Natural killer cell treated with Interleukin-12 subunit alpha and Interleukin-12 subunit beta and Interleukin-15 and Interleukin-18, amount 100 ng/mL, for 72 hours (primary cell): ENCODE data around the gene IFT88. TPM values are rescaled to one million over a fixed set of nuclear protein-coding genes. Genes with fewer than 3 reads are reported as not detected.

Source experiments
- ATAC-seq, 2 donors: fragments of 150-1000 bp; cut with Tn5 transposase in 1 of 2; sonication (Bioruptor Pico), chemical (Tn5 transposase) in 1 of 2; 2 replicates each; pipeline ENCODE4 v1.10.0; 2021
- DNase-seq: peaks from one replicate; pipeline ENCODE4 v3.0.0; 2022; ENCODE audit warnings: low spot score
- H3K27ac Mint-ChIP-seq, 2 donors: 1 replicate in 1 of 2; 2 replicates in 1 of 2; pipeline ENCODE4 v1.8.0; 2022; ENCODE audit warnings: mixed read lengths in 2 of 2, mild to moderate bottlenecking in 1 of 2, moderate library complexity in 1 of 2
- H3K27me3 Mint-ChIP-seq, 2 donors: 1 replicate in 1 of 2; 2 replicates in 1 of 2; pipeline ENCODE4 v1.8.0; 2022; ENCODE audit warnings: mixed read lengths in 2 of 2
- H3K36me3 Mint-ChIP-seq: one replicate; pipeline ENCODE4 v1.8.0; 2022; ENCODE audit warnings: mixed read lengths
- H3K4me1 Mint-ChIP-seq, 2 donors: 1 replicate in 1 of 2; 2 replicates in 1 of 2; pipeline ENCODE4 v1.8.0; 2022; ENCODE audit warnings: low read depth in 2 of 2, mixed read lengths in 2 of 2, mild to moderate bottlenecking in 1 of 2
- H3K4me3 Mint-ChIP-seq: one replicate; pipeline ENCODE4 v1.8.0; 2022; ENCODE audit warnings: mixed read lengths
- H3K9me3 Mint-ChIP-seq: 2 replicates; pipeline ENCODE4 v1.8.0; 2022; ENCODE audit warnings: mixed read lengths
- total RNA-seq, 2 donors: library from RNA; stranded (reverse); gene quantifications; one replicate each; pipeline ENCODE4 v1.2.3, GENCODE V29; 2022

Gene IFT88
- total RNA-seq, 2 donors from 2014 or later = 4.0 to 10.7 TPM

DNA sequence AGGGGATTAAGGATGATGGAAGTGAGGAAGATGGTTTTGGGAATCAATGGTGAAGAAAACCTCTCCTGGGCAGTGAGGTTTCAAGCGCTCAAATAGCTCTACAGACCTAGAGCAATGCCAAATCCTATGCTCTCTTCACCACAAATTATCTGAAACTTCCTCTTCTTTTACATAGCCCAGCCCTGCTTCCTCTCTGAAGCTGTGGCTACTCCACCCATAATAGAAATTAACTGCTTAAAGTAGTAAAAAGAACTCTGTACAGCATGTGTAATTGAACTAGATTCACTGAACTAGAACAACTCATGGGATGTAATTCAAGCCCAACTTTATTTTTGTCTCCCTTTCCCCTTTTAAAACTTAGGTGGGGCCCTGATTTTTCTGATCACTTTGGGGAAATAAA, 20.4 kb upstream of the IFT88 start:
- ATAC-seq (no peak), DNase-seq (no peak)
- Mint-ChIP-seq H3K36me3 (no peaks in the 10 kb centered on the region), H3K4me1 (peaks cover 11 to 12% of the 10 kb centered on the region in 2 donors), H3K27ac (no peak overlapping the region), H3K4me3 (peak overlapping the region; percentile 2), H3K27me3 (no peaks in the 10 kb centered on the region), H3K9me3 (no peaks in the 10 kb centered on the region)

GRCh38 chr13:20547479-20547908, 19.5 kb upstream of the IFT88 start:
- H3K27me3 Mint-ChIP-seq = no peaks in the 10 kb centered on the region
- no peak for DNase-seq
- no peak overlapping the region for H3K27ac Mint-ChIP-seq
- peaks cover 11 to 12% of the 10 kb centered on the region in 2 donors for H3K4me1 Mint-ChIP-seq
- ATAC-seq = no peak
- H3K4me3 Mint-ChIP-seq = no peak overlapping the region
- no peaks in the 10 kb centered on the region for H3K9me3 Mint-ChIP-seq
- no peaks in the 10 kb centered on the region for H3K36me3 Mint-ChIP-seq

GRCh38 chr13:20550799-20551198, 16.2 kb upstream of the IFT88 start:
- ATAC-seq (no peak), DNase-seq (no peak)
- Mint-ChIP-seq H3K4me3 (no peak overlapping the region), H3K4me1 (peaks cover 8 to 12% of the 10 kb centered on the region in 2 donors), H3K36me3 (no peaks in the 10 kb centered on the region), H3K27ac (no peak overlapping the region), H3K9me3 (no peaks in the 10 kb centered on the region), H3K27me3 (no peaks in the 10 kb centered on the region)

GRCh38 chr13:20553311-20553710, 13.6 kb upstream of the IFT88 start:
- Mint-ChIP-seq H3K36me3 (no peaks in the 10 kb centered on the region), H3K4me1 (no peaks in the 10 kb centered on the region), H3K9me3 (no peaks in the 10 kb centered on the region), H3K27ac (no peak overlapping the region), H3K4me3 (no peak overlapping the region), H3K27me3 (no peaks in the 10 kb centered on the region)
- ATAC-seq (no peak), DNase-seq (no peak)

- no peak overlapping the region for H3K27ac Mint-ChIP-seq
- no peak overlapping the region for H3K4me3 Mint-ChIP-seq
- no peak for ATAC-seq
Measured at GRCh38 chr13:20558982-20559381, 8.0 kb upstream of the IFT88 start.

DNA sequence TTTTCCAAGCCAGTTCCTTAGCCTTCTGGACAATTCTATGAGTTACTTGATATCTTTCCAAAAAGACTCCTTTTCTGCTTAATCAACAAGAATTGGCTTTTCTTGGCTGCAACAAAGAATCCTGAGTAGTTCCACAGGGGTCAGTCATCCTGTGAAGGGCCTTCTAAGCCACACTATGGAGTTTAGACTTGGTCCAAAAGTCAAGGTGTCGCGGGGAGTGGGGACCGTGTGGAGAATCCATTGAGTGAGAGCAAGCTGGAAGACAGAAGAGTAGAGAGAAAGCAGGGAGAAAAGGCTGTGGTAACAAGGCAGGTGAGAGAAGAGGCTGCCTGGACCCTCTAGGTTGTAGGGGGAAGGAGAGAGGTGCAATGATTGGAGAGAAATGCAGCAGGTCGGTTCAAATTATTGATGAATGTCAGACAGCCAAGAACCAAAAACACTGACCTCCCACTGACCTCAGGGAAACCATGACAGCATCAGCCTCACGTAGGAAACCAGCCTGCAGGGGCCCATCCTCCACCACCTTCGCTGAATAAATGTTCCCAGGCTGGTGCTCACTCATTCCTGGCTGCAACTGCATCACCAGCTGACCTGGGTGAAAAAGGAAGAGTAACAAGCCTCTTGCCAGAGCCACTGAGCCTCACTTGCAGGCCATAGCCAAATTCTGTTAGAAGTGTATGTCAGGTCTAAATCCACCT, 7.1 kb upstream of the IFT88 start:
- no peaks in the 10 kb centered on the region for H3K9me3 Mint-ChIP-seq
- H3K4me1 Mint-ChIP-seq = no peaks in the 10 kb centered on the region
- ATAC-seq = no peak
- no peaks in the 10 kb centered on the region for H3K27me3 Mint-ChIP-seq
- H3K4me3 Mint-ChIP-seq = no peak overlapping the region
- H3K27ac Mint-ChIP-seq = no peak overlapping the region
- no peak for DNase-seq
- H3K36me3 Mint-ChIP-seq = peaks cover 5% of the 10 kb centered on the region

More at GRCh38 chr13:20558982-20559381, 8.0 kb upstream of the IFT88 start:
- no peaks in the 10 kb centered on the region for H3K4me1 Mint-ChIP-seq
- DNase-seq = no peak
- H3K27me3 Mint-ChIP-seq = no peaks in the 10 kb centered on the region
- H3K36me3 Mint-ChIP-seq = no peaks in the 10 kb centered on the region
- H3K9me3 Mint-ChIP-seq = no peaks in the 10 kb centered on the region

GRCh38 chr13:20561741-20562140, 5.2 kb upstream of the IFT88 start:
- peaks cover 0 to 6% of the 10 kb centered on the region in 2 donors for H3K4me1 Mint-ChIP-seq
- peaks cover 13% of the 10 kb centered on the region for H3K36me3 Mint-ChIP-seq
- no peaks in the 10 kb centered on the region for H3K27me3 Mint-ChIP-seq
- no peak overlapping the region for H3K4me3 Mint-ChIP-seq
- no peaks in the 10 kb centered on the region for H3K9me3 Mint-ChIP-seq
- DNase-seq = no peak
- H3K27ac Mint-ChIP-seq = no peak overlapping the region
- ATAC-seq = no peak

- no peak for ATAC-seq
- no peaks in the 10 kb centered on the region for H3K27me3 Mint-ChIP-seq
- DNase-seq = no peak
- no peak overlapping the region for H3K27ac Mint-ChIP-seq
- H3K4me1 Mint-ChIP-seq = peaks cover 7 to 13% of the 10 kb centered on the region in 2 donors
- peaks cover 13% of the 10 kb centered on the region for H3K36me3 Mint-ChIP-seq
- H3K9me3 Mint-ChIP-seq = no peaks in the 10 kb centered on the region
- H3K4me3 Mint-ChIP-seq = peak overlapping the region; percentile 88
Measured at GRCh38 chr13:20565115-20565736, 1.7 kb upstream of the IFT88 start.

DNA sequence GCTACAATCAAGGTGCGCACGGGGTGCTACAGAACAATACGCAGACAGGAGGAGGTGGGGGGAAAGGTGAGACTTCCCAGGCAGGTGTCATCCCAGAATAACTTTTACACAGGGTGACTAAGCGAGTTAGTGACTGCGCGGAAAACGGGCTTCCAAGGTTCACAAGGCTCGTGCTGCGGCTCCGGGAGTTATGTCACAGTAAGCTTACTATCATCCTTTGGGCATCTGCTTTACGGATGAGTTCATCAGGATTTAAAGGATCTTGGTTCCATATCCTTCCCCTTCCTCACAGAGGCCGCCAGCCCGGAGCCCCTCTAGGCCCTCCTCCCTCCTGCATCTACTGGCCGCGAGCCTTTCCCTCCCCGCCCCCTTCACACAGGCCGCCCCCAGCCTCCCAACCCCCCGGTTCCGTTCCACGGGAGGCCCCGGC, 474 bp upstream of the IFT88 start:
- H3K4me1 Mint-ChIP-seq = peaks cover 7 to 13% of the 10 kb centered on the region in 2 donors
- H3K27ac Mint-ChIP-seq = peak overlapping the region; percentile 79 to 91
- no peaks in the 10 kb centered on the region for H3K27me3 Mint-ChIP-seq
- H3K9me3 Mint-ChIP-seq = no peaks in the 10 kb centered on the region
- peaks cover 13% of the 10 kb centered on the region for H3K36me3 Mint-ChIP-seq
- ATAC-seq = no peak
- DNase-seq = no peak
- H3K4me3 Mint-ChIP-seq = peak overlapping the region; percentile 88

DNA sequence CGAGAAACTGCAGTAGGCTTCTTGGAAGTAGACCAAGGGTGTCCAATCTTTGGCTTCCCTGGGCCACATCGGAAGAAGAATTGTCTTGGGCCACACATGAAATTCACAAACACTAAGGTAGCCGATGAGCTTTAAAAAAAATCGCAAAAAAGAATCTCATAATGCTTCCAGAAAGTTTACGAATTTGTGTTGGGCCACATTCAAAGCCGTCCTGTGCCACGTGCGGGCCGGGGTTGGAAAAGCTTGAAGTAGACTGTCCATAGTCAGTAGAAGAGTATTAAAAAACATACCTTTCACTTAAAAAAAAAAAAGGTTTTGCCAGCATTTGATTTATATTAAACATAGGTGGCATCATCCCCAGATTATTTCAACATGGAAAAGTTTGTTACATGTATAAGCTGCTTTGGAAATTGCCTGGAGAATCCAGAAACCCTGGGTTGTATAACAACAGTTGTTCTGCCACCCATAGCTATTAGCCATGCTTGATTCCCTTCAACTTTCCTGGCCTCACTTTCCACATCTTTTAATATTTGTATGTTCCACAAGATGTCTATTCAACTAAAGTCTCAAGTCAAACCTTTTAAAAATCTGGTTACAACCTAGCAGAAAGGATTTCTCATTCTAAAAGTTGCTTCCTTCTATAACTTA, 1.0 kb downstream of the IFT88 start:
- Mint-ChIP-seq H3K36me3 (peaks cover 13% of the 10 kb centered on the region), H3K27me3 (no peaks in the 10 kb centered on the region), H3K4me1 (peaks cover 7 to 13% of the 10 kb centered on the region in 2 donors), H3K9me3 (no peaks in the 10 kb centered on the region), H3K27ac (peak overlapping the region; percentile 79 to 91), H3K4me3 (peak overlapping the region; percentile 88)
- ATAC-seq (no peak), DNase-seq (no peak)

DNA sequence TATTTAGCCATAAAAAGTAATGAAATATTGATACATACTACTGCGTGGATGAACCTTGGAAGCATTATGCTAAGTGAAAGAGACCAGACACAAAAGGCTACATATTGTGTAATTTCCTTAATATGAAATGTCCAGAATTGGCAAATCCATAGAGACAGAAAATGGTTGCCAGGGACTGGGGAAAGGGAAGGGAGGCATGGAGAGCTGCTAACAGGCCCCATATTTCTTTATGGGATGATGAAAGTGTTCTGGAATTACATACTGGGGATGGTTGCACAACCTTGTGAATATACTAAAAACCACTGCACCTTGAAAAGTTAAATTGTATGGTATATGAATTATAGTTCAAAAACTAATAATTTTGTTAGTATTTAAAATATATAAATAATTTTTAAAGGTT, 3.6 kb downstream of the IFT88 start:
- H3K9me3 Mint-ChIP-seq = no peaks in the 10 kb centered on the region
- H3K27me3 Mint-ChIP-seq = no peaks in the 10 kb centered on the region
- no peak overlapping the region for H3K27ac Mint-ChIP-seq
- no peaks in the 10 kb centered on the region for H3K36me3 Mint-ChIP-seq
- peaks cover 7 to 13% of the 10 kb centered on the region in 2 donors for H3K4me1 Mint-ChIP-seq
- DNase-seq = no peak
- ATAC-seq = no peak
- H3K4me3 Mint-ChIP-seq = no peak overlapping the region

DNA sequence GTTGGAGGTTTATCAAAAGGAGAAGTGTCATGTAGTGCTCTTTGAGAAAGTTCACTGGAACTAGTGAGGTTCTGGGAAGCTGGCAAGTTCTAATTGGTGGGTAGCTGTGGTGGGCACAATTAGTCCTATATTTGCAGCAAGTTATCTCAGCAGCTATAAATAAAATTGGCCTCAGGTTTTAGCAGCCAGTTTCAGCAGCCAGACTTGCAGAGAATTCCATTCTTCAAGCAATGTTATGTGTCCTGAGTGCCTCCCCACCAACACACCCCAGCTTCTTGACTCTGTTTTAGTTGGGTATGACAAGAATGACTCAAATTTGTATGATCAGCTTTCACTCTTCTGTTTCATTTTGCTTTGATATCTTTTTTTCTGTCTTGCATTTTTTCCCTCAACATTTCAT, 4.7 kb downstream of the IFT88 start:
- DNase-seq (no peak), ATAC-seq (no peak)
- no peak overlapping the region for H3K4me3 Mint-ChIP-seq
- H3K27ac Mint-ChIP-seq = no peak overlapping the region
- no peaks in the 10 kb centered on the region for H3K27me3 Mint-ChIP-seq
- peaks cover 7 to 8% of the 10 kb centered on the region in 2 donors for H3K4me1 Mint-ChIP-seq
- no peaks in the 10 kb centered on the region for H3K9me3 Mint-ChIP-seq
- H3K36me3 Mint-ChIP-seq = peaks cover 7% of the 10 kb centered on the region

GRCh38 chr13:20573186-20573585, 6.2 kb downstream of the IFT88 start:
- Mint-ChIP-seq H3K27me3 (no peaks in the 10 kb centered on the region), H3K4me1 (no peaks in the 10 kb centered on the region), H3K36me3 (peaks cover 17% of the 10 kb centered on the region), H3K4me3 (no peak overlapping the region), H3K9me3 (no peaks in the 10 kb centered on the region), H3K27ac (no peak overlapping the region)
- ATAC-seq (no peak), DNase-seq (no peak)

DNA sequence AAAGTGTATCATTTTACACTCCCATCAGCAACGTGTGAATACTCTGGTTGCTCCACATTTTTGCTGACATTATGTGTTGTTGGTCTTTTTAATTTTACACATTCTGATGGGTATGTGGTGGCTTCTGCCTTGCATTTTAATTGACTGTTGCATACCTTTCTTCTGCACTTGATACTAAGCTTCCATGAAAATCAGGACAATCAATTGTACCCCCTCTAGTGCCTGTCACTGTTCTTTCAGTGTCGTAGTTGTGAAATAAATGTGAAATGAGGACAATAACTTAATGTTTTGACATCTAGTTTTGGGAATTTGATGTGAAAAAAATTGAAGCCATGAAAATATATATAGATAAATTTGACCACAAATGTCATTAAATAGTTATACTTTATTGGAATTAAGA, 6.7 kb downstream of the IFT88 start:
- Mint-ChIP-seq H3K27ac (no peak overlapping the region), H3K36me3 (peaks cover 22% of the 10 kb centered on the region), H3K27me3 (no peaks in the 10 kb centered on the region), H3K4me3 (no peak overlapping the region), H3K9me3 (no peaks in the 10 kb centered on the region), H3K4me1 (no peaks in the 10 kb centered on the region)
- ATAC-seq = no peak
- DNase-seq = no peak
